T-helper 2 cell (primary cell): ENCODE data around the gene MRPL45.

ENCODE experiments used
- DNase-seq, 5 experiments: peaks; one replicate each; pipeline versions ENCODE4 v3.0.0 to v3.0.0-alpha.2; 2012 to 2022

MRPL45 gene

DNA sequence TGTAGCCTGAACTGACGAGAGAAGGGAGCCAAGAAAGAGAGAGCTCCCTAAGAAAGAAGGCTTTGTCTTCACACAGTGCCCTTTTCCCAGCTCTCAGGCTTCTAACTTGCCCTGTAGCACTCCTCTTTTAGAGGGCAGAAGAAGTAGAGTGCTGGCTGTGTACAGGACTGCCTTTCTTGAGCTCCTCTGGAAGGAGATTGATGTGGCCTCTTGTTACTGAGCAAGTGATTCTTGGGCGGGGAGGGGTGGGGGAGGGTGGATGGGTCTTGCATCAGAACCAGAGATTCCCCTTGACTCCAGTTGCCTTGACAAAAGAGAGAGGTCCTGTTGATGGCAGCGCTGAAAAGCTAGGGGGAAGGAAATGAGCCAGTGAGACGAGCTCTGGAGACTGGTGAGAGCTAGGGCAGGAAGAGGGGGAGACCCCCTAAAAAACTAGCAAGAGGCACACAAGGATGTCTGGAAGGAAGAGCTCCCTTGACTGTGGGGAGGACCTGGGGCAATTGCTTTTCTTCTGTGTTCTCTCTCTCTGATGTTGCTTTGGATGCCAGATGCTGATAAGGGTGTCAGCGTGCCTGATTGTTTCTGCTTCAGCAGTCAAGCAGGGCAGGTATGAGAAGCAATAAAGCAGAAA, 28.4 kb downstream of the MRPL45 start:
- no peak for DNase-seq

DNA sequence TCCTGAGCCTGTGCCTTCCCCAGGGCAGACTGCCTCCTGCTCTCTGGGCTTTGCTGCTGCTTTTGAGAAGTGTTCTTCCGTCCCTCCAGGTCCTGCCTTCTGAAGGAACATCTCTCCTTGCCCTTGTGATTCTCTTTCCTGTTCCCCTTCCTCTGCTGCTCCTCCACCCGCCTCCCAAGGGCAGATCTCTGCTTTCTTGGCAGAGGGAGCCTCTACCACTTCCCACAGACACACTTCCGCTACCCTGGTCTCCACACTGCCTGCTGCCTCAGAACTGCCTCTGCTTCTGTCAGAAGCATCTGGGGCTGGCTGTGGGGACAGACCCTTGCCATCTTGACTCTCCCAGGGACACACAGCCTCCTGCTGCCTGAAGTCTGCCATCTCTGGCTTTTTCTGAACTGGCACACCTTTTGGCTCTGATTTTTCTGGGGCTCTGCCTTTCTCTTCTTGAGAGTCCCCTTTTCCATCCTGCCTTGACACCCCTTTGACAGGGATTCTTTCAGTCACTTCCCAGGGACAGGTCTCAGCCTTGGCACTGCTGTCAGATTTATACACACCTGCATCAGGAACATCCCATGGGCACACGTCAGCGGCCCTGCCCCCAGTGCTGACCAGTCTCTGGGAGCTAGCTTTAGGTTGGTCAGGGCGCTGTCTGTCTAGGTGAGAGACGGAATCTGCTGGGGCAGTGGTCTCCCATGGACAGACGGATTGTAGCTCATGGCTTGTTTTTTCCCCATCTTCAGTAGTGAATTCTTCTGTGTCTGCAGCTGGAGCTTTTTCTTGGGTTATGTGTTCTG, 30.2 kb downstream of the MRPL45 start:
- DNase-seq, result no peak

DNA sequence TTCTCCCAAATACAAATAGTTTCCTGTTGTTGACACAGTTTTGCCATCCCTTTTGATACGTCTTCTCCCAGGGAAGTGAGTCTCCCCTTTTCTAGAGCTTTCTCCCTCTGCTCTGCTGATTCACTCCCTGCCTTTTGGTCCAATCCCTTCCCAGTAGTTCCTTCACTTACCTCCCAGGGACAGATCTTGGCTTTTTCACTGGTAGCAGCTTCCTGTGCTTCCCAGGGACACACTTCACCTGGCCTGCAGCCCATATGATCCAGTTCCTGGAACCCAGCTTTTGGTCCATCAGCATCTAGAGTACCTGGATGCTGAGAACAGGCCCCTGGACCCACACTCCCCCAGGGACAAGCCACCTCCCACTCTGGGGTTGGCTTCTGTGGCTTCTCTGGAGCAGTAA, 31.0 kb downstream of the MRPL45 start:
- no peak for DNase-seq

DNA sequence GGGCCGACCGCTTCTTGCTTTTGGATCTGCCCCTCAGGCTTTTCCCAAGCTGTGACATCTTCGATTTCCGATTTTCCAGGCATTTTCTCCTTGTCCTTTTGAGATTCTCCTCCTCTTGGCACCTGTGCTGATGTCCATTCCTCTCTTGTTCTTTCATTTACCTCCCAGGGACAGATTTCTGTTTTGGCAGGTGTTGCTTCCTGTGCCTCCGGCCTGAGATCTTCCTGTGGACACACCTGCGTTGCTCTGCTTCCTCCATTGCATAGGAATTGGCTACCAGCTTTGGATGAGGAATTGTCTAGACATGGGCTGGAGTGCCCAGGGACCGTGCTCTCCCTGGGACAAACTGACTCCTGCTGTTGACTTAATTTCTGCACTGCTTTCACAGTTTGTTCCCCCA, 31.7 kb downstream of the MRPL45 start:
- no peak for DNase-seq

DNA sequence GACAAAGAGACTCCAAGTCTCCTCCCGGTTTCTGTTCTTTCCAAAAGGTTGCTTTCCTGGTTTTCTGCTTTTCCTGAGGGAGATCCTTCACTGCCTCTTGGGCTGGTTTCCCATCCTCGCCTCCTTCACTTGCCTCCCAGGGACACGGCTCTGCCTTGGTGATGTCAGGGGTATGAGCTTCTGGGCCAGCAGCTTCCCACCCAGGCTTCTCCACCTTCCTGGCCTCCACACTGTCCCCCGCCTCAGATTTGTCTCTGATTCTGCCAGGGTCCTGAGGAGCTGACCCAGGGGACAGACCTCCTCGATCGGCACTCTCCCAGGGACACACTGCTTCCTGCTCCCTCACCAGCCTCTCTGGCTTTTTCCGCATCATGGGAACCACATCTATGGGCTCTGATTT, 32.3 kb downstream of the MRPL45 start:
- no peak for DNase-seq

DNA sequence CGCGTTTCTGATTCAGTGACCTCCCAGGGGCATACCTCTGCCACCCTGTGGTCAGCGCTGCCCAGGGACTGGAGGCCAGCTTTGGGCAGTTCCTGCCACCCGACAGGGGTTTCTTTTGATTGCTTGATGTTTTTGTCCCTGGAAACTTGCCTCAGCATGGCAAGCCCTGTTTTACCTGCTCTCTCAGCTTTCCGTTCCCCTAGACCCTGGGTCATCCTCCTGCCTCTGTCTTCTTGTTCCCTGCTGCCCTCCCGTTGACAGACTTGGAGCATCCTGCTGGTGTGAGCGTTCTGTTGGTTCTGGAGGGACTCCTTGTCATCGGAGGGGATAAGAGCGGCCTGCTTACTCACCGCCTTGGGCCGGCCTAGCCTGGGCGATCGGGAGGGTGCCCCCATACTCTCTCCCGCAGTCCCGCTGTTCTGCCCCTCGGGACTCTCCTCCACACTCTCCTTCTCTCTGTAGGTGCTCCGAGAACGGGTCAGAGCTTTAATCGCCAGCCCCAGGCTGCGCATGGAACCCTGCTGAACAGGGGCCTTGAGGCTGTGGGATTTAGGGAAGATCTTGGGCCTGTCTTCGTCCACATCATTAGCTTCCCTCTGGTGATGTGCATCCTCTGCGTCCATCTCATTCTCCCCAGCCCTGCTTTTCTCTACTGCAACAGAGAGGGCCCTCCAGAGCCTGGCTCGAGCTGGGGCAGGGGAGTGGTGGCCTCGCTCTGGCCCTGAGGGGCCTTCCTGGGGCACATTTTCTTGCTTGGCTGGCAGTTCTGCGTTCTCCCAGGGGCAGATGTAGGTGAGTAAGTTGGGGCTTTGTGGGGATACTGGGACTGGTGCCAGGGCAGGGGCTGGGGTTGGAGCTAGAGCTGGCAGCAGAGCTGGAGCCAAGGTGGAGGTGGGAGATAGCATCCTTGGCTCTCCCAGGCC, 33.1 kb downstream of the MRPL45 start:
- no peak for DNase-seq

DNA sequence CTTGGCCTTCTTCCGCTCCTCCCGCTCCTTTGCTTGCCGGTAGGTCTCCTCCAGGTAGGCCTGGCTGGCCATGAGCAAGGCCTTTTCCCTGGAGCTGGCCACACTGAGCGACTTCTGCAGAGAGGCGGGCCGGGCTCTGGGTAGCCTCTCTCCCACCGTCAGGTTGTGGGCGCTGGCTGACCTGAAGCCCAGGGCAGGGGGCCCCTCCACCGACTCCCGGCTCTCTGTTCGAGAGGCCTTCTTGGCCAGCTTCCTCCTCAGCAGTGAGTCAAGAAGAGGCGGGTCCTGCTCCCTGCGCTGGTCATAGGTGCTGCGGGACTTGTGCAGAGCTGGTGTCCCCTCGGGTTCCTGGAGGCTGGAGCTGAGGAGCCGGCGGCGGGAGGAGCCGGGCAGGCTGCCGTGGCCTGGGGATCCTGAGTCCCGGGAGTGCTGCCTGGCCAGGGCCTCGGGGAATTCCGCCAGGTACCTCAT, 34.0 kb downstream of the MRPL45 start:
- DNase-seq, result no peak

DNA sequence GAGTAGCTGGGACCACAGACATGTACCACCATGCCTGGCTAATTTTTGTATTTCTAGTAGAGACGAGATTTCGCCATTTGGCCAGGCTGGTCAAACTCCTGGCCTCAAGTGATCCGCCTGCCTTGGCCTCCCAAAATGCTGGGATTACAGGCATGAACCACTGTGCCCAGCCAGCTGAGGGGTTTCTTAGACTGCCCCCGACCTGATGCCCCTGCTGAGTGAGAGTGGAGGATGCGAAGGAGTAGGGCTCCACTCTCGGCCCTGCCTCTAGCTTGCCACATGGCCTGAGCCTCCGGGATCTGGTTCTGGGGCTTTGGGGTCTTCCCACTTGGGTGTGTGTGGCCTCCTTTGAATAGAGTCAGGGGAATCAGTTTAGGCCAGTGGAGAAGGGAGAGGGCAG, 35.8 kb downstream of the MRPL45 start:
- no peak for DNase-seq

DNA sequence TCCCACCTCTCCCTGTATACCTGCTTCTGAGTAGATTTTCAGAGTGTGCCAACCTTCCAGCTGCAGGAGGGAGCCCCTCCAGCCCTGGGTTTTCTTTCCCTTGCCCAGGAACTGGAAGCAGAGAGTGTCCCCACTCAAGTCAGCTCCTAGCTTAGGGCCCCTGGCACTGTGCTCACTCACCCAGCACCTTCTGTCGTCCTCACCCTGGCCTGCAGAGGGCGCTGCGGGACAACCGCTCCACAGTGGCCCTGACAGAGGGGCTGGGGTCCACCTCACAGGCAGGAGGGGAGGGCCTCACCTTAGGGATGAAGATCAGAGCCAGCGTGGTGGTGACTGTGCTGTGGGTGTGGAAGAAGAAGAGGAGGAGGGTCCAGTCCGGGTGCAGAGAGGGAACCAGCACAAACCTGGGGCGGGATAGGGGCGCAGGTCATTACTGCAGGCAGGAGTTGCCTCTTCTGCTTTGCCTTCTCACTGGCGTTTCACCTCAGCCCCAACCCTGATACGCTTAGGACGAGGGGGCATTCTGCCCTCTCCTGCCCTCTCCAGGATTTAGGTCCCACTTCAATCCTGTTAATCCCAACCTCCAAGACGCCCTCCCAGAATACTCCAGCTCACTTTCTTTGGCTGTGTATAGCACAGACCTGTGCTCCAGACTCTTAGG, 36.8 kb downstream of the MRPL45 start:
- peak in 3 of 5 experiments; percentile 19 to 42 (median 21) for DNase-seq

DNA sequence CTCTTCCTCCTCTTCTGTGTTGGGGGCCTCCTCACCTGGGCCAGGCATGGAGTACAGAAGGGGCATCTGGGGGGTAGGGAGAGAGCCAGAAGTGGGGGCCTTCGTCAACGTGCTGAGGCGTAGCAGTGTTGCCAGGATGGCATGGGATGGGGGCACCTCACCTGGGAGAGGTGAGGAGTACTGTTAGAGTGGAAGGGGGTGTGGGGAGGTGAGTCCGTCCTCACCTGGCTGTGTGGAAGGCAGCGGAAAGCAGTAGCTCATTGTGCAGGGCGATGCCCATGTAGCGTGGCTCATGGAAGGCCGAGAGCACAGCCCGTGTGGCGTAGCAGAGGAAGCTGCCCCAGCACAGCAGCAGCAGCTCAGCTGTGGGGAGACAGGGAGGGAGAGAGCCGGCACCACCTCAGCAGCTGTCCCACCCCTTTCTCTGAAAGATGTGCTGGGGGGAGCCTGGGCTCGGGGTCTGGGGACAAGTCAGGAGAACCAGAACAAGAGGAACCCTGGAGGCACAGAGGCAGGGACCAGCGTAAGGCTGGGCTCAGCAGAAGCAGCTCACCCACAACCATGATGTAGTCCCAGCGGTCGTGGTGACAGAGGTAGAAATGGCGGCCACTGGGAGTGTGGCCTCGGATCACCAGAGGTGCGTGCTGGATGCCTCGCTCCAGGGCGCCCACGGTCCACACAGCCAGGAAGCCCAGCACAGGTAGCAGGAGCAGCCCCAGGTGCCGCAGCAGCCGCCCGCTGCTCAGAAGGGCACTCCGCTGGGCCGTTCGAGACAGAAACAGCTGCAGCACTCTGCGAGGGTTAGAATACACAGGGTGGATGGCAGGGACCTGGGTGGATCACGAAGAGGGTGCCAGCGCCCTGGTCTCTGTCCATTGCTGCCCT, 37.8 kb downstream of the MRPL45 start:
- no peak for DNase-seq

DNA sequence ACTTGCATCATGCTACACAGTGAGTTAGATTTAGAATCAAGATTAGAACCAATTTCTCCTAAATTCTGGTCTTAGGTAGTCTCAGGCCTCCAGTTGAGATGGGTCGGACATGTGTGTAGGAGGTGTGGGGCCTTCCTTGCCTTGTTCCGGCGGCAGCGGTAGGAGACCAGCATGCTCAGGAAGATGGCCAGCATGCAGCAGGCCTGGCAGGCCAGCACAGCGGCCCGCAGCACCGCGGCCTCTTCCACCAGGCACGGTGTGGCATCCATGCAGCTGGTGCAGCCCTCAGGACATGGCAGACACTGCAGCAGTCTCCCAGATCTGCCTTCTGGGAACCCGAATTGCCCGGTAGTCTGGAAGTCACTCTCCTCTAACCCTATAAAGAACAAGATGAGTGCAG, 39.9 kb downstream of the MRPL45 start:
- DNase-seq, result no peak

DNA sequence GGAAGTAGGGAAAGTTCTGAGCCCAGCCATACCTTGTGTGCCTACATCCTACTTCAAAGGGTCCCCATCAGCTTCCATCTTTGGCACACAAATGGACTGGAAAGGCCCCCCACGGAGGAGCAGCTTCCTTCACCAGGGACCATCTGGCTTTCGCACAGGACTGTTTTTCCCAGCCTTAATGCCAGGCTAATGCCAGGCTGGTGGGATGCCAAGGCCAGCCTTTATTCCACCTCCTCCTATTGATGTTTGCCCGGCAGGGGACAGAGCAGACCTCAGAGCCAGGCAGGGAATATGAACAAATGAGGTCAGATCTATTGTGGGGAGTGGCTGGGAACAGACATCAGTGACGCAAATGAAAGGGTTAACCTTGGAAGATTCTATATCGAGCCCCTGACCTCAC, 41.1 kb downstream of the MRPL45 start:
- DNase-seq, result no peak

DNA sequence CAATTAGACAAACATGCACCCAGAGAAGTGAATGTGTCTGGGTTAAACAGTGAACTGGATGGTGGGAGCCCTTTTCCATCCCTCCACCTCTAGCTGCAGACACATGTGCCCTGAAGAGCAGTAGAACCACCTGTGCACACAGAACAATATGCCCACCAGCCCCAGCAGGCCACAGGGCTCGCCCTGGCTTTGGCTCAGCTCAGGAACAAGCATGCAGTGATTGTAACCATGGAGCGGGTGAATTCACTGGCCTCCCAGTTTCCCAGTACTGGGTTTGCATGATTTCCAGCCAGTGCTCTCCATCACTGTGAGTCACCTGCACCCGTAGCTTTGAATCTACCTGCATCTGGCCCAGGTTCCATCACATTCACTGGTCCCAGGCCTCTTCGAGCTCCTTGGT, 41.6 kb downstream of the MRPL45 start:
- no peak for DNase-seq

DNA sequence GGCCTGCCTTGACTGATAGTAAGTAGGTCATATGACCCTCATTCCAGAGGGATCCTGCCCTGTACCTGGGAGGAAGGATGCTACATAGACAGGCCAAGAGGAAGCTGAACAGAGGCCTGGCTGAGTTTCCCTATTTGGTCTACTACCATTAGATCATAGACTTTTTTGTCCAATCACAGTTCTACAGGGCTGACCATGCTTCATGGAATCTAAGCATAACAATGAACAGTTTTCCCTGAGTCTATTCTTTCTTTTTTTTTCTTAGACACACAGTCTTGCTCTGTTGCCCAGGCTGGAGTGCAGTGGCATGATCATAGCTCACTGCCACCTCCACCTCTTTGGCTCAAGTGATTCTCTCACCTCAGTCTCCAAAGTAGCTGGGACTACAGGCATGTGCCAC, 42.9 kb downstream of the MRPL45 start:
- no peak for DNase-seq

DNA sequence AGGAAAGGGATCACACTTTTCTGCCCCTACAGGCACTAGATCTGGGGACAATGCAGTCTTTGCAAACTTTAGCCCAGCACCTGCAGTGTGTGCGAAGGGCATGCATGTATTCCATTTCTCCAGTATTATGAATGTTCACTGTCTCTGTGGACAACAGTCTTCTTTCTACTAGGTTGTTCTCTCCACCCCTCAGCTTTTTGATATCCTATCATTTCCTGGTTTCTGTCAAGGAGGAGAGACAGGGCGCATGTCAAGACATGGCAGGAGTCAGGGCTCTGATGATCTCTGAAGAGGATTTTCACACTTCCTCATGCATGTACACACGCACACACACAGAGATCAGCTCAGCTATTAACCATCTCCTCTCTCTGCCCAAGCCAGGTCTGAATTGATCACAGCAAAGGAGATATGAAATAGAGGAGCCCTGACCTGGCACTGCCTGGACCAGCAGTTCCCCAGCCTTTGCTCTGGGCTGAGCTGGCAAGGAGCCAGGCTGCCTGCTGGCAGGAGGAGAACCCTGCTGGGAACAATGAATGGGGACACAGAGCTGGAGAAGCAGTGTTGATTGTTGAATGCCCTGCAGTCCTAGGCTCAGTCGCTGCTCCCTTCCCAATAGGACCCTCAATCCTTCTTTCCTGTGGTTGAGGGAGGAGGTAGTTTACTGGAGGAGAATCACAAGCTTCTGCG, 44.2 kb downstream of the MRPL45 start:
- DNase-seq, result no peak

DNA sequence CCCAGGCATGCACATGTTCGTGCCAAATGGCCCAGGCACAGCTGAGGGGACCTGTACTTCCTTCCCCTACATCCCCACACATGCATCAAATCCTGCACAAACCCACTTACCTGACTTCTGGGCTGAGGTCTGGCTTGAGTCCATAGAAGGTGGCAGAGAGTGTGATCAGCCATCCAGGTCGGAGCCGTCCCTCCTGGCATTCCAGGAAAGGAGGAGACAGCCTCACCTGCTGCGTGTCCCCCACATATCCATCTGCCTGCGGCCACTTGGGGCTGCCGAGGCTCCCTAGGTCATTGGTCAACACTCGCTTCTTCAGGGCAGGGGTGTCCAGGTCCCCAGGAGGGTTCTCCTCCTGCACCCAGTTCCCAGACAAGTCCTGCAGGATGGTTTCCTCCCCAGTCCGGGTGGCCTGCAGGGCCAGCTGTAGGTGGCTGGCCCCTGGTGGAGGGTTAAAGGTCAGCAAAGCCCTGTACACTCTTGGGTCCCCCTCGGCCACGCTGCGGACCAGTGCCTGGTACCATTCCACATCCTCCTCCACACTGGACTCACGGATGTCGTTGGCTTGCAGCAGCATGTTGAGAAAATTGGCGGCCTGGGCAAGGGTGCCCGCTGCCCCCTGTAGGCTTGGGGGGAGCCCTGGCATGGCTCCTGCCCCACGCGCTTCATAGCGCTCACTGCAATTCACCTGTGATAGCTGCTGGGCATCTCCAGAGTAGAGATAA, 46.1 kb downstream of the MRPL45 start:
- no peak for DNase-seq

DNA sequence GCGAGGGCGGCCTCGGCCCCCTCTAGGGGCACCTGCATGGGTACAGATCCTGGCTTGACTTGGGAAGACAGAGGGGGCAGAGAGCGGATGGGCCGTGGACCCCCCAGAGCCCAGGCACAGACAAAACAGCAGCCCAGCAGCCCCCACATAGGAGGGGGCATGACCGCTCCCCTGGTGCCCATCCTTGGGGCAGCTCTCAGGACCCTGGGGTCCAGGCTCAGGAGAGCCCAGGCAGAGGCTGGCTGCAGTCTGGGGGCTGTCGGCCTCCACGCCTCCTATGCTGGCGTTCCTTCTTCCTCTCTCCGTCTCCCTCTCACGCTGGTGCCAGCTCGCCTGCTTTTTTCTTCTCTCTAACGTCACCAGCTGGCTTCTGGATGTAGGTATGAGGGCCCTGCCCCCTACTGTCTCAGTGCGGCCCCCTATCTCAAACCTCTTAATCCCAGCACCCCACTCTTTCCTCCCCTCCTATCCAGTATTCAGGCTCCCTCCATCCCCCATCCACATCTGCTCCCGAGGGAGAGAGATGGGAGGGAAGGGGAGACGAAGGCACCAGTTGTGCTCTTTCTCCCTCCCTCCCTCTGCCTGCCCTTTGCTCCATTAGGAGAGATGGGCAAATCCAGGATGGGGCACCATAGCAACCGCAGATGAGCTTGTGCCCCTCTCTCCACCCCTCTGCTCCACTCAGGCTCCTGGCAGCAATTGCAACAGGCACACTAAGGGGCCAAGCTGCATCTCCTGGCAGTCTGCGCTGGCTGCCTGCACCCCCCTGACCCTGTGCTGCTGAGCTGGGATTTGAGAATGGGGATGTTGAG, 46.8 kb downstream of the MRPL45 start, which contains the start of gene GPR179:
Gene GPR179, minus strand, starts transcription at position 349 of the 812 bp plus-strand sequence. Its CDS starts 167 bp downstream, at position 182.
- DNase-seq, result no peak

DNA sequence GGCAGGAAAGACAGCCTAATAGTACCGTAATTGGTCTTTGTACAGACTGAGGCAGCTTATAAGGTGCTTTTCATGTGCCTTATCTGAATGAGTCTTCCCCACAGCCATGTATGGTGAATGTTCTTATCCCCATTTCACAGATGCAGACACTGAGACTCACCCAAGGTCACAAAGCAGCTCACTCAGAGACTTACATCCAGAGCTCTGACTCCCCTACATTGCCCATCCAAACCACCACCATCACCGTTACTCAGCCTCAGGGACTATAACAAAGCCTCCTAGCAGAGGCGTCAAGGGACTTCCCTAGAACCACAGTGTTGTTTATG, 47.4 kb downstream of the MRPL45 start:
- DNase-seq, result no peak

DNA sequence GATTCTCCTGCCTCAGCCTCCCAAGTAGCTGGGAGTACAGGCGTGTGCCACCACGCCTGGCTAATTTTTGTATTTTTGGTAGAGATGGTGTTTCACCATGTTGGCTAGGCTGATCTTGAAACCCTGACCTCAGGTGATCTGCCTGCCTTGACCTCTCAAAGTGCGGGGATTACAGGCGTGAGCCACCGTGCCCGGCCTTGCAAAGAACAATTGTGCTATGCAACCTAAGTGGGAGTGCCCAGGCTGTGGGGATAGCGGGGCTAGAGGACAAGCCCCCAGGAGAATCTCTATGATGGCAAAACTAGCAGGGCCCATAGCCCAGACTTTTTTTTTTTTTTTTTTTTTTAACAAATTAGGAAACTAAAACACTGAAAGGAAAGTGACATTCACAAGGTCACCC, 48.8 kb downstream of the MRPL45 start:
- DNase-seq, result no peak
